Globus pallidus (tissue), 1 donor: ENCODE data around the gene MMP17.

Source experiments
- DNase-seq: peaks from one replicate; pipeline ENCODE4 v3.0.0-alpha.2; 2015; ENCODE audit warnings: low spot score

MMP17 gene

DNA sequence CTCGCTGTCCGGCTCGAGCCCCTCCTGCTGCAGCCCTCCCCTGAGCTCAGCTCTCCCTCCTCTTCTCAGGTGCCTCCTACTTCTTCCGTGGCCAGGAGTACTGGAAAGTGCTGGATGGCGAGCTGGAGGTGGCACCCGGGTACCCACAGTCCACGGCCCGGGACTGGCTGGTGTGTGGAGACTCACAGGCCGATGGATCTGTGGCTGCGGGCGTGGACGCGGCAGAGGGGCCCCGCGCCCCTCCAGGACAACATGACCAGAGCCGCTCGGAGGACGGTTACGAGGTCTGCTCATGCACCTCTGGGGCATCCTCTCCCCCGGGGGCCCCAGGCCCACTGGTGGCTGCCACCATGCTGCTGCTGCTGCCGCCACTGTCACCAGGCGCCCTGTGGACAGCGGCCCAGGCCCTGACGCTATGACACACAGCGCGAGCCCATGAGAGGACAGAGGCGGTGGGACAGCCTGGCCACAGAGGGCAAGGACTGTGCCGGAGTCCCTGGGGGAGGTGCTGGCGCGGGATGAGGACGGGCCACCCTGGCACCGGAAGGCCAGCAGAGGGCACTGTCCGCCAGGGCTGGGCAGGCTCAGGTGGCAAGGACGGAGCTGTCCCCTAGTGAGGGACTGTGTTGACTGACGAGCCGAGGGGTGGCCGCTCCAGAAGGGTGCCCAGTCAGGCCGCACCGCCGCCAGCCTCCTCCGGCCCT, 22.8 kb downstream of the MMP17 start:
- no peak for DNase-seq

DNA sequence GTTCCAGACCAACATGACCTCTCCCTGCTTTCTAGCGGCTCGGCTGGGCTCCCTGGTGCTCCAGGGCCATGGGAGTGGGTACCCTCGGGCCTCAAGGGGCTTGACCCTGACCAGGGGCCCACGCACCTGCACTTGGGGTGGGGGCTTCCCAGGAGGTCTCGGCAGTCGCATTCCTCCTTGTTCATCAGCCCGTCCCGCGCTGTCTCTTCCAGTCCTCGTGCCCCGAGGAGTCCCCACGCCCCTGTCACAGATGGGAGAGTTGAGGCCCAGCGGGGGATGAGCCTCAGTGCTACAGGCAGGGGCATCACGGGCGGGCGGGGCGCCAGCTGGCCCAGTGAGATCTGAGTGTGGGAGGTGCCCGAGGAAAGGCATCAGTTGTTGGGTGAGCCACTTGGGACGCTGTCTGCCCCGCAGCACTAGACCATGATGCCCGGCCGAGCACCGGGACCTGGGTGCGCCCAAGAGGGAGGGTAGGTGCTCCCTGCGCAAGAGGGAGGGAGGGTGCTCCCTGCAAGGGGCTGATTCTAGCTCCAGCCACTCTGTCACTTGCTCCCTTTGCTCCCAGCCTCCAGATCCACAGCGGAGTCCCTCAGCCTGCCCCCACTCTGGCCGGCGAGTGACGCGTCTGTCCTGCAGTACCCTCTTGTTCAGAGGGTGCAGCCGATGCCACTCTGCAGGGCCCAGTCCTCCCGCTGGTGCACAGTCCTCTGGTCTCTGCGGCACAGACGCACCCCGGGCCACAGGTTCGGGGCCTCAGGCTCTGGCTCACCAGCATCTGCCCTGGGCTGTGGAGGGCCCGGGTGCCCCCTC, 23.8 kb downstream of the MMP17 start:
- no peak for DNase-seq

DNA sequence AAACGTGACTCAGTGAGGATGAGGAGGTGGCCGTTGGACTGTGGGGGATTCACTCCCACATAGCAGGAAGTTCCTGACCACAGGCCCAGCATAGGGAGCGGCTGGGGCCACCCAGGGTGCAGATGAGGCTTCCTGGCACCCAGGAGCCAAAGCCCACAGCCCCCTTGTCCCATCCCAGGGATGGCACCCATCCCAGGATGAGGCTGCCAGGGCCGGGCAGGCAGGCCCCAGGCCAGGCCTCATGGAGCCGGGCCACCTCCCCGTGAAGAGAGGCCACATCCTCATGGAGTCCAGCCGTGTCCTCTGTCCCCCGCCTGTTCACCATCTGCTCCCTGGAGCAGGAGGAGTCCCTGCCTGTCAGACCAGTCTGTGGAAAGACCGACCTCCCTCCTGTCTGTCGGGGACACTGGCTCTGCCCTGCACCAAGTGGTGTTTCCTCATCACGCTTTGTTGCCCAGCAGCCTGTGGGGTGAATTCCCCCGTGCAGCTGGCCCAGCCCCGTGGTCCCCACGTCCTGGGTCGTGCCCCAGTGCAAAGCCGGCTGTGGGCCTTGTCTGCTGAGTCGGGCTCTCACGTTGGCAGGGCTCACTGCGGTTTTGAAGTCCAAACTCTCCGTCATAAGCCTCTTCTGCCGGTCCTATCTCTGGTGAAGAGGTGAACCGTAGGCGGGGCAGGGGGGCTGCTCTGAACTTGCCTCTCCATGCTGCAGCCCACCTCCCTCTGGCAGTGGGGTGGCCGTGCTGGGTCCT, 24.5 kb downstream of the MMP17 start:
- DNase-seq: no peak

DNA sequence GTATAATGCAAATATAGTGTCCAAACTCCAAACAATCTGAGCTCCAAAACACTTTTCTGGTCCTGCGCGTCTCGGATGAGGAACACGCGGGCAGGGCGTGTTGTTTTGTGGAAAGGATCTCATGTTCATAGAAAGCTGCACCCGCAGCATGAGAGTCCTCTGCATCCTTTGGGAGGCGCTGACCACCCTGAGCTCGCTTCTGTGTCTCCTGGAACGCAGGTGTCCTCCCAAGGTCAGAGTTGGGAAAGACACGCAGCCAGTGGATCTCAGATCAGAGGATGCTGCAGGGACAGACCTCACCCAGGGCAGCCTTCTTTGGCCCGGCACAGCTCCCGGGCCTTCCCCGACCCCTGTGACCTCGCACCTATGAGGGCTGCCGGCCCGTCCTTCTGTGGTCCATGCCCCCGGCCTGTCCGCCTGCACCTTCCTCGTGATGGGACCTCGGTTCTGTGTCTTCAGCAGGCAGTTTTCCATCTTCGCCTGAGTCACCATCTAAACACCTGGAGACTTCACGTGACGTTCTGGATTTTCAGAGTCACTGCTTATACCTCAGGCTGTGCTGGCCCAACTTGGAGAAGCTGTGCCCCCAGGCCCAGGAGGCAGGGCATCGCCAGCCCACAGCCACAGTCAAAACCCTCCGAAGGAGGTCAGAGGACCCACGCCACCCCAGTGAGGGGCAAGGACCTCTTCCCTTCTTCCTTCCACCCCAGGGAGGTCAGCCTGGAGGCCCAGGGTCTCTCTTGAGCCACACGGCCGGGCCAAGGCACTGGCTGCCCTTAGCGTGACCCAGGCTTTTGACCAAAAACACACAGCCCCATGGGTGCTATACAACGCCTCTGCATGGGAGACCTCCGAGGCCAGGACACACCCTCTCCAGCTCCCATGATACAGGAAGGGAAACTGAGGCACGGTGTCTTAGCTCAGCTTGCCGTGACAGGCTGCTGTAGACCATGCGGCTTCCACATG, 25.9 kb downstream of the MMP17 start:
- no peak for DNase-seq

DNA sequence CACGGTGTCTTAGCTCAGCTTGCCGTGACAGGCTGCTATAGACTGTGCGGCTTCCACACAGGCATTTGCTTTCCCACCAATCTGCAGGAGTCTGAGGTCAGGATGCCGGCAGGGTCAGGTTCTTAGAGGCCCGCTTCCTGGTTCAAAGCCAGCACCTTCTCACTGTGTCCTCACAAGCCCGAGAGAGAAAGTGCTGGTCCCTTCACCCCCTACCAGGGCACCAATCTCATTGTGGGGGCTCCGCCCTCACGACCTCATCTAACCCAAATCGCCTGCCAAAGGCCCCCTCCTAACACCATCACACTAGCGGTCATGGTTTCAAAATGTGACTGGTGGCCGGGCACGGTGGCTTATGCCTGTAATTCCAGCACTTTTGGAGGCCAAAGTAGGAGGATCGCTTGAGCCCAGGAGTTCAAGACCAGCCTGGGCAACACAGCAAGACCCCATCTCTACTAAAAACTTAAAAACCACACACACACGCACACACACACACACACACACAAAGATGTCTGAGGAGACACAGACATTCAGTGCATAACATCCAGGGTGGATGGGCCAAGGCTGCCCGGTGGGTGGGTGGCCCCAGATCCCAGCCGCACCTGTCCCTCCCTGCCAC, 26.8 kb downstream of the MMP17 start:
- no peak for DNase-seq

DNA sequence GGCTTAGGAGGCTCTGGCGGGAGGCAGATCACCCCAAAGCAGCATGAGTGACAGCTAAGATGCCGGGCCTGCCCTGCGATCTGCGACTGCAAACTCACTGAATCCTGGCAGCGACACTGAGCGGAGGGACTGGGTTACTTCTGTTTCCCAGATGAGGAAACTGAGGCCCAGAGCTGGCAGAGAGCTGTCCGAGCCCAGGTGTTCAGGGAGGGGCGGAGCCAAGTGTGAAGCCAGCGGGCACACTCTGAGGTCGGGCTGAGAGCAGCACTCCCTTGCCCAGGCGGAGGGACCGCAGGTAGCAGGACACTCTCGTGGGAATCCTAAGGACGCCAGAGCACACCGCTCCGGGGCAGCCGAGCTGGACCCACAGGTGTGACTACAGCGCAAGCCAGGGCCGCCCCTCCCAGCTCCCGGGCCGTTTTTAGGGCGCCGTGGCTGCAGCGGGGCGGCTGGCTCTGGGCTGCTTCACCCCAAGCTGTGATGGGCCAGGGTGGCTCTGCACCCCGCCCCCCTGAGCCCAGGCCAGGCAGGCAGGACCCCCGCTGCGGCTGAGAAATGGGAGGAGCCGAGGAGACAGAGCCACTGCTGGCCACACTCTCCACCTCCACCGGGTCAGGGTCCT, 27.4 kb downstream of the MMP17 start:
- DNase-seq: no peak

DNA sequence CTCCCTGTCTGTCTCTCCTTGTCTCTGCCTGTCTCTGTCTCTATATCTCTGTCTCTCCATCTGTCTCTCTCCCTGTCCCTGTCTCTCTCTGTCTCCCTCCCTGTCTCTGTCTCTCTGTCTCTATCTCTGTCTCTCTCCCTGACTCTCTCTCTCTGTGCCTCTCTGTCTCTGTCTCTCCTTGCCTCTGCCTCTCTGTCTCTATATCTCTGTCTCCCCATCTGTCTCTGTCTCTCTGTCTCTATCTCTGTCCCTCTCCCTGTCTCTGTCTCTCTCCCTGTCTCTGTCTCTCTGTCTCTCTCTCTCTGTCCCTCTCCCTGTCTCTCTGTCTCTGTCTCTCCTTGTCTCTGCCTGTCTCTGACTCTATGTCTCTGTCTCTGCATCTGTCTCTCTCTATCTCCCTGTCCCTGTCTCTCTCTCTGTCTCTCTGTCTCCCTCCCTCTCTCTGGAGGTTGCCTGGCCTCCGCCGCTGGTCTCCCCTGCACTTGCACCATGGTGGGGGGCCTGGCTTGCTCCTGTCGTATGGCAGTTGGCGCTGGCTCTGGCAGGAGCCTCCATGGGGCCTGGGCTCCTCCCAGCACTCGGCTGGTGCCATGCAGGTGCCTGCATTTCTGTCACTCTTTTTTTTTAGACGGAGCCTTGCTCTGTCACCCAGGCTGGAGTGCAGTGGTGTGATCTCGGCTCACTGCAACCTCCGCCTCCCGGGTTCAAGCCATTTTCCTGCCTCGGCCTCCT, 28.3 kb downstream of the MMP17 start:
- DNase-seq: no peak

DNA sequence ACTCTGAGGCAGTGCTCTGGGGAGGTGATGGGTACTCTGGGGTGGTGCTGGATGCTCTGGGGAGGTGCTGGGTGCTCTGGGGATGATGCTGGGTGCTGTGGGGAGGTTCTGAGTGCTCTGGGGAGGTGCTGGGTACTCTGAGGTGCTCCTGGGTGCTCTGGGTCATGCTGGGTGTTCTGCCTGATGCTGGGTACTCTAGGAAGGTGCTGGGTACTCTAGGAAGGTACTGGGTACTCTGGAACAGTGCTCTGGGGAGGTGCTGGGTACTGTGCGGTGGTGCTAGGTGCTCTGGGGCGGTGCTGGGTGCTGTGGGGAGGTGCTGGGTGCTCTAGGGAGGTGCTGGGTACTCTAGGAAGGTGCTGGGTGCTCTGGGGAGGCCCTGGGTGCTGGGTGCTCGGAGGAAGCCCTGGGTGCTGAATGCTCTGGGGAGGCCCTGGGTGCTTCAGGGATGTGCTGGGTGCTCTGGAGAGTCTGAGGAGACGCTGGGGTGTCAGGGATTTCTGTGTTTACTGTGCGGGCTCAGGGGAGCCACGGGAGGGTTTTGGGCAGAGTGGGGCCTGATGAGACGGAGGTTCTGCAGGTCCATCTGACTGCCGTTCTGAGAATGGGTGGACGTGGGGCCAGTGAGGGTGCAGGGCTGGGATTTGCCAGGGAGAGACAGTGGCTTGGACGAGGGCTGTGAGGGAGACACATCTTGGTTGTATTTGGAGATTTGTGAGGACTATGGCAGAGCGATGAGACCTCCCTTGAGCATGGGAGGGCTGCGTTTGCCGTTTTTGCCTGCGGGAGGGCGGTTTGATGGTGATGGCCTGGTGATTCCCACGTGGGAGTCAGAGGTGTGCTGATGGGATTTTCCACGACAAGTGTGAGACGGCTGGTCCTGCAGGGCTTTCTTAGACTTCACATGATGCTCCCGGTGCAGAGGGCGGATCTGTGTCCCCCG, 30.0 kb downstream of the MMP17 start:
- DNase-seq: no peak

DNA sequence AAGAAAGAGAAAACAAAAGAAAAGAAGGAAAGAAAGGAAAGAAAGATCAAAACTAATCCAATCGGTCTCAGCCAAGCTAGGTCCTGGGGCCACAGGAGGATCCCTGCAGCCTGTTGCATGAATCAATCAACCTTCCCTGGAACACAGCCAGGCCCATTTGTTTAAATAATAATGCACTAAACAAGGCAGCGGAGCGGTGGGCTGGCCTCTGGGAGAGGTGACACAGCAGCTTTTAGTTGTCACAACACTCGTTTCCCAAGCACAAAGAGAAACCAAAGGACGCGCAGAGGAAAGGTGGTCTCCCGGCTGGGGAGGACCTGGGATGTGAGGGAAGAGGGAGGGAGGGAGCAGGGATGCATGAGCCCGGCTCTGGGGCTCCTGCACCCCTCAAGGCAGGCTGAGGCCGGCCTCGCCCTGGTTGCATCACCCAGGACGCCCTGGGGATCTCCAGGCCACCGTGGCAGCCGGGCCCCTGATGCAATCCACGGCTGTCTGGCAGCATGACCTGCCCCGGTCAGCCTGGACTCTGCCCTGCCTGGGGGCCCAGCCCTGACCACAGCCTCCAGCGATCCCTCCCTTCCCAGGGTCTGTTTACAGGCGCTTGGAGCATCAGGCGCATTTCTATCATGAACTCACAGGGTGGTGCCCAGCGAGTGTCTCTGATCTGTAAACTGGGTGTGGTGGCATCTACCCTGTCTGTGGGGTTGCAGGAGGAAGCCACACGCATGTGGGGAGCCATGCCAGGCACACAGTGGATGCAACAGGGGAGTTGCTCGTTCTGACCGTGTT, 32.5 kb downstream of the MMP17 start:
- no peak for DNase-seq

DNA sequence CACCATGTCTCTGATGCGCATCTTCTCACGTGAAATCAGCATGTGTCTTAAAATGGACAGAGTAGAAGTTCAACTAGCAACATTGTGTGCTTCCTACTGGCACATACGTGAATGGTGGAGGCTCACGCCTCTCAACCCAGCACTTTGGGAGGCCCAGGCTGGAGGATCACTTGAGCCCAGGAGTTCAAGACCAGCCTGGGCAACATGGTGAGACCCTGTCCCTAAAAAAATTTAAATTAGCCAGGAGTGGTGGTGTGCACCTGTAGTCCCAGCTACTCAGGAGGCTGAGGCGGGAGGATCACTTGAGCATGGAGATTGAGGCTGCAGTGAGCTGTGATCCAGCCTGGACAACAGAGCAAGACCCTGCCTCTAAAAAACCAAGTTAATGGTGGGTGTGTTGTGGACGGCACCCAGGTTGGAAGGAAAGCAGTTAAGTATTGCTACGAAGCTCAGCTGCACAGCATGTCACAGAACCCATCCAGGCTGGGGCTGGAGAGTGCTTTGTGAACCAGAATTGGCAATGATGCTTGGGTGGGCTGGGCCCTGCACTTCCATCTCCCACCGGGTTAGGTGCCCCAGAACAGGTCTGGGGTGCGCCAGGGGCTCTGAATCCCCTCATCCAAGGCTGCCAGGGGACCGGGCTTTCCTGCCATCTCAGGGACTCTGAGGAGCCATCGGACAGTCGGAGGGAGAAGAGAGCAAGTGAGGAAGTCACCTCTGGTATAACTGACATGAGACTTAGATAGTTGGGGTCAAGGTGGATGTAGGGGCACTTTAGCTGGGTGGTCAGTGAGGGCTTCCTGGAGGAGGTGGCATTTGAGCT, 33.3 kb downstream of the MMP17 start:
- no peak for DNase-seq

DNA sequence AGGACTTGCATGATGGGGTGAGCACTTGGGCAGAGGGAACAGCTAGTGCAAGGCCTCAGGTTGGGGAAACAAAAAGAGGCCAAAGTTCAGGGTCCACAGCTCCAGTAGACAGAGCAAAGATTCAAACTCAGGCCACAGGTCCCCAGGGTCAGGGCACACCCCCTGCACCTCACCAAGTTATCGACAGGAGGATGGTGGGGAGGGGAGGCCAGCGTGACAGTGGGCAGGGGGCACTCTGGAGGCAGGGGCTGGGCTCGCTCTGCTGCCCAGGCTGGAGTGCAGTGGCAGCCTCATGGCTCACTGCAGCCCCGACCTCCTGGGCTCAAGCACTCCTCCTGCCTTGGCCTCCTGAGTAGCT, 33.9 kb downstream of the MMP17 start:
- DNase-seq: no peak

DNA sequence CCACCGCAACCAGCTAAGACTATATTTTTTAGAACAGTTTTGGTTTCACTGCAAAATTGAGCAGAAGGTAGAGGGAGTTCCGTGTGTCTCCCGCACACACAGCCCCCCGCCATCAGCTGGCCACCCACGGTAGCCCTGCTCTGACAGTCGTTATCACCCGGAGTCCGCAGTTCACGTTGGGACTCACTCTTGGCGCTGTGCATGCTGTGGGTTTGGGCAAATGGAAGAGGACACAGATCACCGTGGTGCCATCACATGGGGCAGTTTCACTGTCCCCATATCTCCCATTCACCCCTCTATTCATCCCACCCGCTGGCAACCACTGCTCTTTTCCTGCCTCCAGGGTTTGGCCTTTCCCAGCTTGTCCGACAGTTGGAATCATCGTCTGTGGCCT, 34.4 kb downstream of the MMP17 start:
- DNase-seq: no peak

DNA sequence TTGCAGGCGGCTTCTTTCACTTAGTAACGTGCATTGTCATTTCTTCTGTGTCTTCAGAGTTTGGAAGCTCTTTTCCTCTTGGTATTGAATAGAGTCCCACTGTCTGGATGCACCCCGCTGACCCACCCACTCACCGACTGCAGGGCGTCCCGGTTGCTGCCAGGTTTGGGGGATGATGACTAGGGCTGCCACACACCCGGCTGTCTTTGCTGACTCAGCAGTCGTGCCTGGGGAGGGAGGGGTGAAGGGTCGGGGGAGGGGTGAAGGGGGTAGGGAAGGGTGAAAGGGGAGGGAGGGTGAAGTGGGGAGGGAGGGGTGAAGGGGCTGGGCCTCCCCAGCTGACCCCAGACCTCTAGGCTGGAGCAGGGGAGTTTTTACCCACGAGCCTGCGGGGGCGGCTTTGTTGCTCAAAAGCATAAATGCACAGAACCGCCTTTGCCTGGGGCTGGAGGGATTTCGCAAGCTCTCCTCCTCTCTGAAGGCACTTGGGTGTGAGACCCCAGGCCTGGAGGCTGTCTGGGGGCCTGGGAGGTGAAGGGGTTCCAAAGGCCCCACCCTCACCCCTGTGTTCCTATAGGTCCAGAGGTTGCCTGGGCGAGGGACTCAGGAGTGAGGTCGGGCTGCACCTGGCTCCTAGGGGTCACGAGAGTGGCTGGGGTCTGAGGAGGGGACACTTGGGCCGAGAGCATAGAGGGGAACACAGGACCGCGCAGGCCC, 35.0 kb downstream of the MMP17 start:
- DNase-seq: no peak

DNA sequence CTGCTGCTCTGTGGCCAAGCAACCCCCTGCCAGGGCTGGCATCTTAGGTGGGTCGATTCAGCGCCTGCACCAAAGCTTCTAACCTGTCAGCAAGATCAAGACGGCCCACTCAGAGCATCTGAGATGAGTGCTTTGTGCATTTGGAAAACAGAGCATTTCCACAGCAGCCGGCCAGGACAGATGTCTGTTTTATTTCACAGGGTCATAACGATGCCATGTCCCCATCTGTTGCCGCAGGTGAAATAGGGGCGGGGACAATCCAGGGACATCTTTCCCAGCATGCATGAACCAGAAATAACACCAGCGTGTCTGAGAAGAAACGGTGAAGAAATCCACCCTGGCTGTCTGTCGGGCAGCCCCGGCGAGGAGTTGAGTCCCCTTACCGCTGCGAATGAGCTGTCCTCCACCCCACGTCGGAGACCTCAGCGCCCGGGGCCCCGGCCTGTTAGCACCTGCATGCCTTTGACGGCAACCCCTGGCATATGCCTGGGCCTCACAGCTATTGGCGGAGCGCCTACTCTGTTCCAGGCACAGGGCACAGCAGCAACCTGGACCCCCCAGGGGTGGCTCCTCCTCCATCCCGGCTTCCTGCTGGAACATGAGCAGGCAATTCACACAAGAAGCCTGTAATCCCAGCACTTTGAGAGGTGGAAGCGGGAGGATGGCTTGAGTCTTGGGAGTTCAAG, 35.7 kb downstream of the MMP17 start:
- no peak for DNase-seq

DNA sequence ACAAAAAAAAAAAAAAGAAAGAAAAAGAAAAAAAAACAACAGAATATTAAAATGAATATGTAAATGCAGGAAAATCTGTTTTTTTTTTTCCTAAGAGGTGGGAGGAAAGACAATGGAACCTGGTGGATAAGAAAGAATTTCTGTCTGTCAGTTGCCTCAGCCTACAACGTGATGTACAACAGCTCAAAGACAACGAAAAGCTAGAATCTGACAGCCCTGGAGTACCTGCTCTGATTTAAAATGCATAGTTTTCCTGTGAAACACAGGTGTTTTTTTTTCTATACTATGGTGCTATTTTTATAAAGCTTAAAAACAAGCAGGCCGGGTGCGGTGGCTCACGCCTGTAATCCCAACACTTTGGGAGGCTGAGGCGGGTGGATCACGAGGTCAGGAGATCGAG, 36.3 kb downstream of the MMP17 start:
- no peak for DNase-seq
